Fibroblast of lung (primary cell): Measurements from ENCODE around the gene CNR2.

Experiments
- EZH2 ChIP-seq: IDR thresholded peaks from 2 replicates; pipeline ENCODE4 v1.5.1; 2012; ENCODE audit warnings: low read length, control low read depth, mild to moderate bottlenecking; ENCODE audit errors: missing control alignments
- TF ChIP-seq, protein P1 (sequence below), 2 donors: IDR thresholded peaks in 1 of 2; conservative IDR thresholded peaks in 1 of 2; 1 replicate in 1 of 2; 2 replicates in 1 of 2; pipeline ENCODE4 v1.5.1; 2011 to 2012; ENCODE audit warnings: low read length in 2 of 2, control low read depth in 1 of 2, inconsistent platforms in 1 of 2, low read depth in 1 of 2, mild to moderate bottlenecking in 1 of 2

DNA sequence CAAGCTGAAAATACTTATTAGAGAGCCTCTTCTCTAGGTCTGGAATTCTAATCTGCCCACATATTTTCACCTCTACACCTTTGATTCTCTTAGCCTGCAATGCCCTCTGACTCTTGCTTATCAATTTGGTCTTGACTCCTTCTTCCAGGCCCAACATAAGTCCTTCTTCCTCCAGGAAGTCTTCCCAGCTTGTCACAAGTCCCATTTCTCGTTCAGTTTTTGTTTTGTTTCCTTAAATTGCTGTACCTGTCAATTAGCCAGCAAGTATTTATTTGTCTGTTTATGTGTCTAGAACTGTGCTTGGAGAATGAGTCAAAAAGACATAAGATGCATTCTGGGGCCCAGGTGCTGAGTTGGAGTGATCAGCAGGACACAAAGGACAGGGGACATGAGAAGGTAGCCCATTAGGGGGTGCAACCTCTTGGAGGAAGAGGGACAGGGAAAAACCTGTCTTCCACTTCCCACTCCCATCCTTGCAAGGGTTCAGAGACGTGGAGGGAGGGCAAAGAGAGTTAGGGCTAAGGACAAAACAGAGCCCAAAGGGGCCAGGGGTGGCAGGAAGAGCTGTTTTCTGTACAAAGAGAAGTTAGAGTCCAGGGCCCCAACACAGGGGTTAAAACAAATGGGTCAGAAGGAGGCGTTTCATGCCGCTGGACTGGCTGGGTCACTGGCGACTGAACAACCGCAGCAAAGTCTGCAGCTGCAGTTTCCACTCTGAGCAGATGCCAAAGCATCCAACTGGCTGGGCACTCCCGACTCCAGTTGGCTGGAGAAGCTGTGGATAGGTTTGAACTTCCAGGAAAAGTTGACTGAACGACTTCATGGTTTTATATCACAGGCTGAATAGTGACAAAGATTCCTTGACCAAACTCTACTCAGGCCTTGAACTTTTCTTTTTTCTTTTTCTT lies 10.7 kb upstream of the CNR2 start:
- no peak for TF ChIP-seq EZH2
- TF ChIP-seq, protein P1, sequence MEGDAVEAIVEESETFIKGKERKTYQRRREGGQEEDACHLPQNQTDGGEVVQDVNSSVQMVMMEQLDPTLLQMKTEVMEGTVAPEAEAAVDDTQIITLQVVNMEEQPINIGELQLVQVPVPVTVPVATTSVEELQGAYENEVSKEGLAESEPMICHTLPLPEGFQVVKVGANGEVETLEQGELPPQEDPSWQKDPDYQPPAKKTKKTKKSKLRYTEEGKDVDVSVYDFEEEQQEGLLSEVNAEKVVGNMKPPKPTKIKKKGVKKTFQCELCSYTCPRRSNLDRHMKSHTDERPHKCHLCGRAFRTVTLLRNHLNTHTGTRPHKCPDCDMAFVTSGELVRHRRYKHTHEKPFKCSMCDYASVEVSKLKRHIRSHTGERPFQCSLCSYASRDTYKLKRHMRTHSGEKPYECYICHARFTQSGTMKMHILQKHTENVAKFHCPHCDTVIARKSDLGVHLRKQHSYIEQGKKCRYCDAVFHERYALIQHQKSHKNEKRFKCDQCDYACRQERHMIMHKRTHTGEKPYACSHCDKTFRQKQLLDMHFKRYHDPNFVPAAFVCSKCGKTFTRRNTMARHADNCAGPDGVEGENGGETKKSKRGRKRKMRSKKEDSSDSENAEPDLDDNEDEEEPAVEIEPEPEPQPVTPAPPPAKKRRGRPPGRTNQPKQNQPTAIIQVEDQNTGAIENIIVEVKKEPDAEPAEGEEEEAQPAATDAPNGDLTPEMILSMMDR (conservative IDR thresholded peaks at IDR 0.05 in 1 of 2, IDR thresholded peaks at IDR 0.05 in 1 of 2; ENCODE audit: low read depth in 1 of 2, low read length in 2 of 2) = no peak
